T47D (cell line): ENCODE measurements around the gene CASP2.

Experiments used
- DNase-seq, 2 experiments: peaks; one replicate each; pipeline versions ENCODE4 v3.0.0 to v3.0.0-alpha.2; 2011 to 2012; ENCODE audit warnings: low read depth in 1 of 2, low spot score in 1 of 2
- JUND ChIP-seq: IDR thresholded peaks from 2 replicates; pipeline ENCODE4 v1.6.1; 2012; ENCODE audit warnings: low read depth
- in situ Hi-C: cut with HindIII; loops from 2 replicates; pipeline ENCODE4 v1.10.0; 2016; ENCODE audit warnings: low sequenced_read_pairs, low pct_unique_long_range_greater_than_20kb

Gene CASP2

DNA sequence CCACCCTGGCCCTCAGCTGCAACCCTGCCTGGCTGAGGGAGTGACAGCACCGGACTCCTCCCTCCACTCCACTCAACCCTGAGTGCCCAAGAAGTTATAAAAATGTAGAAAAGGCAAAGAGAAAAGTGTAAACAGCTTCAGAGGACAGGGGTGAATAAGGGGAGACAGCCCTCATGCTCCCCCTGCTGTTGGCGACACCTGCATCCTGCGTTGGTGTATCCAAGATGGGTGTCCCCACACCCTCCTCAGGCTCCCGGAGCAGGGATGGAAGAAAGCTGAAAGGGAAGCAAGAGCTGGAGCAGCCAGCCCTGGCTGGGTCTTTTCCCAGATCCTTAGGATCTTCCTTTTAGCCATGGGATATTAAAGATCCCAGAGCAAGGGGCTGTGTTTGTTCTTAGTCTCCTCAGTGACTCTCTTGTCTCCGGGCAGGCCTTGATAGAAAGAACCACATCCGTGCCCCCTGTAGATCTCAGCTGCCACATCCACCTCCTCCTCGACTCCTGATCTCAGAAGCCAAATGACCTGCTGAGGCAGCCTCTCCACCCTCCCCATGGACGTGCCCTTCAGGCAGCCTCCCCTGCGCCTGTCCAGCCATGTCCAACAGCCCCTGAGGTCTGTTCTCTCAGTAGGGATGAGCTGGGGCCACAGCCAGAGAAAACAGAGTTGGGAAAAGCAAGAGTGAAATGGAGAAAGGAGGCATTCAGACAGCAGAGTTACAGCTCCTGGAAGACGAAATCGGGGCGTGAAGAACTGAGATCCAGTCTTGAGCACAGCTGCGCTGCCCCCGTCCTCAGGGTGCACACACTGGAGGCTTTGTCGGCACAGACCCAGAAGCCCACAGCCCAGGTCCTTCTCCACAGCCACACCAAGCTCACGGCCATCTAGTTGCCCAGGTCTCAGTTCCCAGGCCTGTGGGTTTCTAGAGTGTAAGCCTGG lies 67.6 kb downstream of the CASP2 start:
- DNase-seq, result no peak
- in situ Hi-C loops, result no loop called here
- TF ChIP-seq JUND, result no peak

GRCh38 chr7:143356414-143357050 lies 68.4 kb downstream of the CASP2 start:
- TF ChIP-seq JUND, result no peak
- in situ Hi-C loops, result no loop called here
- no peak for DNase-seq
